ENCODE measurements around the gene ROBO2.

DNA sequence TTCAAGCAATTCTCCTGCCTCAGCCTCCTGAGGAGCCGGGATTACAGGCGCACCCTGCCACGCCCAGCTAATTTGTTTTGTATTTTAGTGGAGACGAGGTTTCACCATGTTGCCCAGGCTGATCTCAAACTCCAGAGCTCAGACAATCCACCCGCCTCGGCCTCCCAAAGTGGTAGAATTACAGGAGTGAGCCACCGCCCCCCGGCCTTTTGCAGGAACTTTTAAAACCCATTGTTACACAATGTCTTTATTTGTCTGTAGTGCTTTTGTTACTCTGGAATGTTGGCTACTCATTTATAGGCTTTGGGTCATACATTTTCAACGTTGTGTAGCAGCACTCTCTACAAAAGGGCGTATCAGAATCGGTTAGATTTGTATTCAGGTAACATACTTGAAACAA, 499.1 kb downstream of the ROBO2 start:
- TF ChIP-seq CTCF (conservative IDR thresholded peaks at IDR 0.05 in 1 of 2, IDR thresholded peaks at IDR 0.05 in 1 of 2; ENCODE audit: extremely low read depth in 1 of 2, insufficient read depth in 1 of 2, low read depth in 1 of 2, low read length in 2 of 2) (no peak), EZH2 (IDR thresholded peaks at IDR 0.05; ENCODE audit: borderline replicate concordance, low read length) (no peak)
